ENCODE measurements around the gene GPR45.

DNA sequence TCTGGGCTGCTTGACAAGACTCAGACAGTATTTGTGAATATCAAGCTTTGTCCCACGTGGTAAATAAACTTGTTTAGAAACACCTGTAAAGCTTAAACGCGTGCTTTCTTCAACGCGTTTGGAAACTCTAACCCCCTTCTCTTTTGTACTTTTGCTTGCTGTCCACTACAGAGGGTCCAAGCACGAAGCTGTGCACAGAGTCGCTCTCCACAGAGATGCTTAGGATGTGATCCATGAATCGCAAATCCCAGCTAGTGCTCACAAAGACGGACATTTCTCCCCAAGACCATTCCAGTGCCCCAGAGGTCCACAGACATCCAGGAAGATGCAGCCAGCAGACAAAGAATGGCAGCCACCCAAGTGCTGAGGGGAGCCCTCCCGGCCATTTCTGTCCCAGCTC is at the start of gene GPR45:
- TF ChIP-seq ESRRA (CRISPR knock-in tag; IDR thresholded peaks at IDR 0.05; ENCODE audit: borderline replicate concordance) = no peak
- TF ChIP-seq, protein P1, sequence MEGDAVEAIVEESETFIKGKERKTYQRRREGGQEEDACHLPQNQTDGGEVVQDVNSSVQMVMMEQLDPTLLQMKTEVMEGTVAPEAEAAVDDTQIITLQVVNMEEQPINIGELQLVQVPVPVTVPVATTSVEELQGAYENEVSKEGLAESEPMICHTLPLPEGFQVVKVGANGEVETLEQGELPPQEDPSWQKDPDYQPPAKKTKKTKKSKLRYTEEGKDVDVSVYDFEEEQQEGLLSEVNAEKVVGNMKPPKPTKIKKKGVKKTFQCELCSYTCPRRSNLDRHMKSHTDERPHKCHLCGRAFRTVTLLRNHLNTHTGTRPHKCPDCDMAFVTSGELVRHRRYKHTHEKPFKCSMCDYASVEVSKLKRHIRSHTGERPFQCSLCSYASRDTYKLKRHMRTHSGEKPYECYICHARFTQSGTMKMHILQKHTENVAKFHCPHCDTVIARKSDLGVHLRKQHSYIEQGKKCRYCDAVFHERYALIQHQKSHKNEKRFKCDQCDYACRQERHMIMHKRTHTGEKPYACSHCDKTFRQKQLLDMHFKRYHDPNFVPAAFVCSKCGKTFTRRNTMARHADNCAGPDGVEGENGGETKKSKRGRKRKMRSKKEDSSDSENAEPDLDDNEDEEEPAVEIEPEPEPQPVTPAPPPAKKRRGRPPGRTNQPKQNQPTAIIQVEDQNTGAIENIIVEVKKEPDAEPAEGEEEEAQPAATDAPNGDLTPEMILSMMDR (IDR thresholded peaks at IDR 0.05) = no peak
- TF ChIP-seq, protein P2, sequence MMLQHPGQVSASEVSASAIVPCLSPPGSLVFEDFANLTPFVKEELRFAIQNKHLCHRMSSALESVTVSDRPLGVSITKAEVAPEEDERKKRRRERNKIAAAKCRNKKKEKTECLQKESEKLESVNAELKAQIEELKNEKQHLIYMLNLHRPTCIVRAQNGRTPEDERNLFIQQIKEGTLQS (CRISPR knock-in tag; conservative IDR thresholded peaks at IDR 0.05) = no peak
- TF ChIP-seq, protein P3, sequence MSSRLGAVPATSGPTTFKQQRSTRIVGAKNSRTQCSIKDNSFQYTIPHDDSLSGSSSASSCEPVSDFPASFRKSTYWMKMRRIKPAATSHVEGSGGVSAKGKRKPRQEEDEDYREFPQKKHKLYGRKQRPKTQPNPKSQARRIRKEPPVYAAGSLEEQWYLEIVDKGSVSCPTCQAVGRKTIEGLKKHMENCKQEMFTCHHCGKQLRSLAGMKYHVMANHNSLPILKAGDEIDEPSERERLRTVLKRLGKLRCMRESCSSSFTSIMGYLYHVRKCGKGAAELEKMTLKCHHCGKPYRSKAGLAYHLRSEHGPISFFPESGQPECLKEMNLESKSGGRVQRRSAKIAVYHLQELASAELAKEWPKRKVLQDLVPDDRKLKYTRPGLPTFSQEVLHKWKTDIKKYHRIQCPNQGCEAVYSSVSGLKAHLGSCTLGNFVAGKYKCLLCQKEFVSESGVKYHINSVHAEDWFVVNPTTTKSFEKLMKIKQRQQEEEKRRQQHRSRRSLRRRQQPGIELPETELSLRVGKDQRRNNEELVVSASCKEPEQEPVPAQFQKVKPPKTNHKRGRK (CRISPR knock-in tag; IDR thresholded peaks at IDR 0.05; ENCODE audit: borderline replicate concordance) = no peak
- no peak for TF ChIP-seq MXD4 (CRISPR knock-in tag; IDR thresholded peaks at IDR 0.05; ENCODE audit: borderline replicate concordance)
- no peak for TF ChIP-seq SP1 (CRISPR knock-in tag; conservative IDR thresholded peaks at IDR 0.05)
- no peak for TF ChIP-seq NFE2L1 (CRISPR knock-in tag; IDR thresholded peaks at IDR 0.05)
- TF ChIP-seq, protein P4, sequence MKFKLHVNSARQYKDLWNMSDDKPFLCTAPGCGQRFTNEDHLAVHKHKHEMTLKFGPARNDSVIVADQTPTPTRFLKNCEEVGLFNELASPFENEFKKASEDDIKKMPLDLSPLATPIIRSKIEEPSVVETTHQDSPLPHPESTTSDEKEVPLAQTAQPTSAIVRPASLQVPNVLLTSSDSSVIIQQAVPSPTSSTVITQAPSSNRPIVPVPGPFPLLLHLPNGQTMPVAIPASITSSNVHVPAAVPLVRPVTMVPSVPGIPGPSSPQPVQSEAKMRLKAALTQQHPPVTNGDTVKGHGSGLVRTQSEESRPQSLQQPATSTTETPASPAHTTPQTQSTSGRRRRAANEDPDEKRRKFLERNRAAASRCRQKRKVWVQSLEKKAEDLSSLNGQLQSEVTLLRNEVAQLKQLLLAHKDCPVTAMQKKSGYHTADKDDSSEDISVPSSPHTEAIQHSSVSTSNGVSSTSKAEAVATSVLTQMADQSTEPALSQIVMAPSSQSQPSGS (CRISPR knock-in tag; IDR thresholded peaks at IDR 0.05; ENCODE audit: borderline replicate concordance, low read depth) = no peak
- TF ChIP-seq ATF1 (CRISPR knock-in tag; IDR thresholded peaks at IDR 0.05) = no peak
- TF ChIP-seq, protein P5, sequence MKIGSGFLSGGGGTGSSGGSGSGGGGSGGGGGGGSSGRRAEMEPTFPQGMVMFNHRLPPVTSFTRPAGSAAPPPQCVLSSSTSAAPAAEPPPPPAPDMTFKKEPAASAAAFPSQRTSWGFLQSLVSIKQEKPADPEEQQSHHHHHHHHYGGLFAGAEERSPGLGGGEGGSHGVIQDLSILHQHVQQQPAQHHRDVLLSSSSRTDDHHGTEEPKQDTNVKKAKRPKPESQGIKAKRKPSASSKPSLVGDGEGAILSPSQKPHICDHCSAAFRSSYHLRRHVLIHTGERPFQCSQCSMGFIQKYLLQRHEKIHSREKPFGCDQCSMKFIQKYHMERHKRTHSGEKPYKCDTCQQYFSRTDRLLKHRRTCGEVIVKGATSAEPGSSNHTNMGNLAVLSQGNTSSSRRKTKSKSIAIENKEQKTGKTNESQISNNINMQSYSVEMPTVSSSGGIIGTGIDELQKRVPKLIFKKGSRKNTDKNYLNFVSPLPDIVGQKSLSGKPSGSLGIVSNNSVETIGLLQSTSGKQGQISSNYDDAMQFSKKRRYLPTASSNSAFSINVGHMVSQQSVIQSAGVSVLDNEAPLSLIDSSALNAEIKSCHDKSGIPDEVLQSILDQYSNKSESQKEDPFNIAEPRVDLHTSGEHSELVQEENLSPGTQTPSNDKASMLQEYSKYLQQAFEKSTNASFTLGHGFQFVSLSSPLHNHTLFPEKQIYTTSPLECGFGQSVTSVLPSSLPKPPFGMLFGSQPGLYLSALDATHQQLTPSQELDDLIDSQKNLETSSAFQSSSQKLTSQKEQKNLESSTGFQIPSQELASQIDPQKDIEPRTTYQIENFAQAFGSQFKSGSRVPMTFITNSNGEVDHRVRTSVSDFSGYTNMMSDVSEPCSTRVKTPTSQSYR (CRISPR knock-in tag; IDR thresholded peaks at IDR 0.05) = no peak
- no peak for TF ChIP-seq ZNF232 (CRISPR knock-in tag; IDR thresholded peaks at IDR 0.05)
- TF ChIP-seq NR1H2 (CRISPR knock-in tag; IDR thresholded peaks at IDR 0.05) = no peak
- TF ChIP-seq, protein P6, sequence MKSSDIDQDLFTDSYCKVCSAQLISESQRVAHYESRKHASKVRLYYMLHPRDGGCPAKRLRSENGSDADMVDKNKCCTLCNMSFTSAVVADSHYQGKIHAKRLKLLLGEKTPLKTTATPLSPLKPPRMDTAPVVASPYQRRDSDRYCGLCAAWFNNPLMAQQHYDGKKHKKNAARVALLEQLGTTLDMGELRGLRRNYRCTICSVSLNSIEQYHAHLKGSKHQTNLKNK (CRISPR knock-in tag; IDR thresholded peaks at IDR 0.05) = no peak
